HCT116 (cell line): ENCODE measurements around the gene ZHX3. TPM values are rescaled to one million over a fixed set of nuclear protein-coding genes. Genes with fewer than 3 reads are reported as not detected.

Source experiments
- ATAC-seq: fragments of 200-7000 bp; cut with Tn5 transposase; 2 replicates; pipeline ENCODE4 v1.9.1; 2020; ENCODE audit warnings: mild to moderate bottlenecking, moderate library complexity
- BruUV-seq: library from RNA; stranded (reverse); fragments of 400-500 nt; replicated peaks from 2 replicates; lab custom pipeline; 2021; lab: Mats Ljungman, UMichigan
- CTCF ChIA-PET: fragments of 300-600 bp; sonication (Branson Sonifier 250); formaldehyde crosslinking; loops from one replicate; lab custom pipeline; 2021; ENCODE audit warnings: antibody characterized with exemption; lab: Charles Lee
- POLR2A ChIA-PET: fragments of 300-600, 350-600 bp; sonication (Branson Sonifier 250); formaldehyde crosslinking; loops from one replicate; lab custom pipeline; 2021; ENCODE audit warnings: antibody characterized with exemption; lab: Charles Lee
- RAD21 ChIA-PET, 2 experiments: fragments of 300-600 bp; sonication (Branson Sonifier 250); formaldehyde crosslinking; loops; one replicate each; lab custom pipeline; 2023; ENCODE audit warnings: low total read pairs in 2 of 2; ENCODE audit not compliant: uncharacterized antibody in 2 of 2, unreplicated experiment in 2 of 2, low non-redundant PET in 1 of 2; lab: Charles Lee
- DNase-seq: peaks from one replicate; pipeline ENCODE4 v3.0.0-alpha.2; 2010; ENCODE audit warnings: low read depth, low spot score
- H2AFZ ChIP-seq: fragments of 200-600 bp; shearing (Covaris generic), sonication (generic); 2 replicates; pipeline ENCODE4 v1.6.1; 2017; ENCODE audit warnings: low read depth, mixed run types, mixed read lengths, antibody characterized with exemption, low read length; ENCODE audit not compliant: poor library complexity, severe bottlenecking
- H3K27ac ChIP-seq: 2 replicates; pipeline ENCODE4 v1.5.1; 2012; ENCODE audit warnings: low read depth, low read length
- H3K27me3 ChIP-seq: fragments of 200-600 bp; sonication (generic); 2 replicates; pipeline ENCODE4 v1.6.1; 2016; ENCODE audit warnings: mixed run types, low read length, mixed read lengths; ENCODE audit not compliant: insufficient read depth
- H3K36me3 ChIP-seq, 2 experiments: fragments of 200-500 bp in 1 of 2; fragments of 200-600 bp in 1 of 2; sonication (Bioruptor generic) in 1 of 2; sonication (generic) in 1 of 2; 2 replicates each; pipeline versions ENCODE4 v1.5.1 to v1.6.1; 2014 to 2016; ENCODE audit warnings: low read length in 2 of 2, inconsistent platforms in 1 of 2, mixed read lengths in 1 of 2, mixed run types in 1 of 2; ENCODE audit not compliant: insufficient read depth in 2 of 2, control insufficient read depth in 1 of 2
- H3K4me1 ChIP-seq, 2 experiments: fragments of 200-600 bp in 1 of 2; sonication (generic) in 1 of 2; 2 replicates each; pipeline versions ENCODE4 v1.5.1 to v1.6.1; 2012 to 2017; ENCODE audit warnings: low read length in 2 of 2, inconsistent platforms in 1 of 2, mild to moderate bottlenecking in 1 of 2, mixed read lengths in 1 of 2, mixed run types in 1 of 2, moderate library complexity in 1 of 2; ENCODE audit not compliant: insufficient read depth in 2 of 2, control insufficient read depth in 1 of 2
- H3K4me2 ChIP-seq: fragments of 200-600 bp; sonication (generic); 2 replicates; pipeline ENCODE4 v1.6.1; 2017; ENCODE audit warnings: mixed run types, low read length, mixed read lengths
- H3K4me3 ChIP-seq, 2 experiments: fragments of 200-600 bp in 1 of 2; sonication (generic) in 1 of 2; replicated peaks in 1 of 2; 2 replicates each; pipeline ENCODE4 v1.5.1; 2011 to 2016; ENCODE audit warnings: low read length in 2 of 2, control low read depth in 1 of 2, low read depth in 1 of 2, mild to moderate bottlenecking in 1 of 2, mixed read lengths in 1 of 2, mixed run types in 1 of 2
- H3K79me2 ChIP-seq: fragments of 200-600 bp; sonication (generic); 2 replicates; pipeline ENCODE4 v1.6.1; 2017; ENCODE audit warnings: mild to moderate bottlenecking, mixed run types, low read length, moderate library complexity, mixed read lengths; ENCODE audit not compliant: insufficient read depth
- H3K9ac ChIP-seq: fragments of 200-600 bp; sonication (generic); 2 replicates; pipeline ENCODE4 v1.6.1; 2016; ENCODE audit warnings: low read length, mixed read lengths
- H3K9me2 ChIP-seq: fragments of 200-600 bp; sonication (generic), shearing (Covaris generic); 2 replicates; pipeline ENCODE4 v1.6.1; 2017; ENCODE audit warnings: mixed run types, mild to moderate bottlenecking, moderate library complexity; ENCODE audit not compliant: insufficient read depth
- H3K9me3 ChIP-seq, 2 experiments: fragments of 200-500 bp in 1 of 2; fragments of 200-600 bp in 1 of 2; sonication (Bioruptor generic) in 1 of 2; sonication (generic) in 1 of 2; 2 replicates each; pipeline ENCODE4 v1.6.1; 2014 to 2017; ENCODE audit warnings: low read length in 2 of 2, mixed read lengths in 2 of 2, inconsistent platforms in 1 of 2, low read depth in 1 of 2, mild to moderate bottlenecking in 1 of 2, mixed run types in 1 of 2, moderate library complexity in 1 of 2; ENCODE audit not compliant: control insufficient read depth in 1 of 2, insufficient read depth in 1 of 2
- H4K20me1 ChIP-seq: fragments of 200-600 bp; sonication (generic), shearing (Covaris generic); 2 replicates; pipeline ENCODE4 v1.6.1; 2017; ENCODE audit warnings: mixed run types, mild to moderate bottlenecking, moderate library complexity; ENCODE audit not compliant: insufficient read depth
- ATF3 ChIP-seq: IDR thresholded peaks from 2 replicates; pipeline ENCODE4 v1.6.1; 2012
- CBX3 ChIP-seq: IDR thresholded peaks from 2 replicates; pipeline ENCODE4 v1.6.1; 2012; ENCODE audit warnings: low read depth
- CEBPB ChIP-seq: IDR thresholded peaks from 2 replicates; pipeline ENCODE4 v1.6.1; 2012; ENCODE audit warnings: low read depth
- CTCF ChIP-seq, 3 experiments: fragments of 200-600 bp in 1 of 3; sonication (generic) in 1 of 3; IDR thresholded peaks in 2 of 3; conservative IDR thresholded peaks in 1 of 3; 2 replicates each; pipeline ENCODE4 v1.5.1; 2012 to 2017; ENCODE audit warnings: low read depth in 2 of 3, low read length in 2 of 3, antibody characterized with exemption in 1 of 3, borderline replicate concordance in 1 of 3, control low read depth in 1 of 3, mild to moderate bottlenecking in 1 of 3, mixed read lengths in 1 of 3, mixed run types in 1 of 3, moderate library complexity in 1 of 3; ENCODE audit not compliant: insufficient read depth in 1 of 3
- EGR1 ChIP-seq: IDR thresholded peaks from 2 replicates; pipeline ENCODE4 v1.6.1; 2012; ENCODE audit warnings: low read depth
- ELF1 ChIP-seq: IDR thresholded peaks from 2 replicates; pipeline ENCODE4 v1.6.1; 2012; ENCODE audit warnings: low read depth, borderline replicate concordance
- EZH2 ChIP-seq: fragments of 200-600 bp; sonication (generic); IDR thresholded peaks from 2 replicates; pipeline ENCODE4 v1.6.1; 2017; ENCODE audit warnings: antibody characterized with exemption, mixed run types
- EZH2phosphoT487 ChIP-seq: fragments of 200-600 bp; IDR thresholded peaks from 2 replicates; pipeline ENCODE4 v1.6.1; 2018; ENCODE audit warnings: antibody characterized with exemption, borderline replicate concordance
- FOSL1 ChIP-seq: IDR thresholded peaks from 2 replicates; pipeline ENCODE4 v1.6.1; 2012; ENCODE audit warnings: low read depth
- MAX ChIP-seq: IDR thresholded peaks from 2 replicates; pipeline ENCODE4 v1.6.1; 2012
- POLR2A ChIP-seq: IDR thresholded peaks from 2 replicates; pipeline ENCODE4 v1.7.0; 2011; ENCODE audit warnings: borderline replicate concordance; ENCODE audit not compliant: insufficient read depth, insufficient read length; ENCODE audit errors: extremely low read depth
- POLR2AphosphoS5 ChIP-seq: IDR thresholded peaks from 2 replicates; pipeline ENCODE4 v1.6.1; 2011; ENCODE audit warnings: mild to moderate bottlenecking, low read depth, low read length, moderate library complexity
- RAD21 ChIP-seq: IDR thresholded peaks from 2 replicates; pipeline ENCODE4 v1.6.1; 2012; ENCODE audit warnings: low read depth, mild to moderate bottlenecking
- SIN3A ChIP-seq: IDR thresholded peaks from 2 replicates; pipeline ENCODE4 v1.6.1; 2012; ENCODE audit warnings: low read depth
- SP1 ChIP-seq: IDR thresholded peaks from 2 replicates; pipeline ENCODE4 v1.6.1; 2012; ENCODE audit warnings: low read depth
- SRF ChIP-seq: IDR thresholded peaks from 2 replicates; pipeline ENCODE4 v1.6.1; 2012; ENCODE audit warnings: low read depth
- ZBTB33 ChIP-seq: IDR thresholded peaks from 2 replicates; pipeline ENCODE4 v1.6.1; 2011; ENCODE audit warnings: mild to moderate bottlenecking, low read length, moderate library complexity; ENCODE audit not compliant: insufficient replicate concordance; ENCODE audit errors: extremely low read depth
- ZFX ChIP-seq: fragments of 450-650 bp; IDR thresholded peaks from 2 replicates; pipeline ENCODE4 v1.6.1; 2017
- ZNF274 ChIP-seq: fragments of 200-500 bp; sonication (Bioruptor generic); IDR thresholded peaks from 2 replicates; pipeline ENCODE4 v1.6.1; 2014; ENCODE audit warnings: mild to moderate bottlenecking, low read depth, low read length, inconsistent platforms
- intact Hi-C: fragments of 100-400 bp; cut with micrococcal nuclease; formaldehyde crosslinking; loops from 2 replicates; pipeline ENCODE4 v1.10.0; 2022
- total RNA-seq: library from RNA; stranded (reverse); gene quantifications from one replicate; pipeline ENCODE4 v1.2.1, GENCODE V29; 2021; ENCODE audit not compliant: unreplicated experiment

The ZHX3 gene
- total RNA-seq, 1 experiment from 2014 or later, result 13.3 TPM

GRCh38 chr20:41308290-41308711, 9.2 kb downstream of the ZHX3 start:
- no peaks in the 10 kb centered on the region for H4K20me1 ChIP-seq
- H3K27me3 ChIP-seq, result no peaks in the 10 kb centered on the region
- no peaks in the 10 kb centered on the region for H3K9me2 ChIP-seq
- no peaks in the 10 kb centered on the region for H3K4me1 ChIP-seq
- ChIA-PET POLR2A (no interaction called here), RAD21 (no interaction called here), CTCF (no interaction called here)
- no peaks in the 10 kb centered on the region for H3K9me3 ChIP-seq
- no peak for DNase-seq
- H3K27ac ChIP-seq, result no peak overlapping the region
- no peak overlapping the region for H3K4me2 ChIP-seq
- H3K36me3 ChIP-seq, result no peaks in the 10 kb centered on the region
- no peak for ATAC-seq
- no TSS peak for BruUV-seq
- no peak overlapping the region for H3K9ac ChIP-seq
- H3K4me3 ChIP-seq, result no peak overlapping the region
- TF ChIP-seq SRF, result no peak
- no peak for TF ChIP-seq MAX
- no peak for TF ChIP-seq EZH2phosphoT487
- TF ChIP-seq FOSL1, result no peak
- TF ChIP-seq RAD21, result no peak
- no peak for TF ChIP-seq ATF3
- no peak for TF ChIP-seq ELF1
- no peak for TF ChIP-seq ZFX
- TF ChIP-seq EGR1, result no peak
- TF ChIP-seq EZH2, result no peak
- no peak for TF ChIP-seq ZBTB33
- no peak for TF ChIP-seq POLR2AphosphoS5
- no peak for TF ChIP-seq SIN3A
- no peak for TF ChIP-seq CTCF (IDR thresholded peaks at IDR 0.05 in 2 of 3, conservative IDR thresholded peaks at IDR 0.05 in 1 of 3; ENCODE audit: borderline replicate concordance in 1 of 3, insufficient read depth in 1 of 3, low read depth in 2 of 3, low read length in 2 of 3)
- TF ChIP-seq CEBPB, result no peak
- TF ChIP-seq POLR2A, result no peak
- no peak for TF ChIP-seq SP1
- no peak for TF ChIP-seq ZNF274
- TF ChIP-seq CBX3, result no peak
- intact Hi-C loops, result no loop called here
- no peaks in the 10 kb centered on the region for H3K79me2 ChIP-seq
- no peak overlapping the region for H2AFZ ChIP-seq
